HG02759 (cell line): ENCODE measurements around the gene GALNT10.
A peak's percentile ranks its signal among the peaks of the same experiment; 100 is the strongest.

Experiments
- ATAC-seq: cut with Tn5 transposase; IDR thresholded peaks from one replicate; pipeline ENCODE4 v1.9.1; 2021; ENCODE audit warnings: mild to moderate bottlenecking, moderate library complexity; ENCODE audit not compliant: unreplicated experiment

GALNT10 gene

GRCh38 chr5:154262342-154262741, 71.8 kb downstream of the GALNT10 start:
- ATAC-seq, result no peak

GRCh38 chr5:154264549-154265196, 74.1 kb downstream of the GALNT10 start:
- ATAC-seq, result no peak

- ATAC-seq, result no peak
These were observed 74.8 kb downstream of the GALNT10 start for GRCh38 chr5:154265197-154265773.

- ATAC-seq, result no peak
These were observed 77.0 kb downstream of the GALNT10 start for GRCh38 chr5:154267516-154267915.

- ATAC-seq, result no peak
These were observed 77.5 kb downstream of the GALNT10 start for GRCh38 chr5:154268073-154268472.

GRCh38 chr5:154269414-154269813, 78.9 kb downstream of the GALNT10 start:
- no peak for ATAC-seq

- no peak for ATAC-seq
These were observed 80.9 kb downstream of the GALNT10 start for GRCh38 chr5:154271466-154271865.

- no peak for ATAC-seq
These were observed 81.5 kb downstream of the GALNT10 start for GRCh38 chr5:154271936-154272514.

GRCh38 chr5:154273028-154273617, 82.6 kb downstream of the GALNT10 start:
- no peak for ATAC-seq

- no peak for ATAC-seq
These were observed 83.7 kb downstream of the GALNT10 start for GRCh38 chr5:154273963-154274827.

- no peak for ATAC-seq
These were observed 84.3 kb downstream of the GALNT10 start for GRCh38 chr5:154274828-154275185.

- ATAC-seq, result no peak
These were observed 85.0 kb downstream of the GALNT10 start for GRCh38 chr5:154275566-154275965.

GRCh38 chr5:154276261-154276972, 85.9 kb downstream of the GALNT10 start:
- ATAC-seq, result no peak

GRCh38 chr5:154276973-154277331, 86.4 kb downstream of the GALNT10 start:
- no peak for ATAC-seq

GRCh38 chr5:154277499-154277898, 87.0 kb downstream of the GALNT10 start:
- ATAC-seq, result no peak

GRCh38 chr5:154278186-154278585, 87.7 kb downstream of the GALNT10 start:
- no peak for ATAC-seq

GRCh38 chr5:154278908-154279307, 88.4 kb downstream of the GALNT10 start:
- ATAC-seq, result peak; percentile 70

GRCh38 chr5:154284433-154284832, 93.9 kb downstream of the GALNT10 start:
- ATAC-seq, result peak; percentile 97

- no peak for ATAC-seq
These were observed 95.3 kb downstream of the GALNT10 start for GRCh38 chr5:154285661-154286408.

- no peak for ATAC-seq
These were observed 96.0 kb downstream of the GALNT10 start for GRCh38 chr5:154286557-154286956.
